ENCODE data around the gene MLST8. TPM values are rescaled to one million over a fixed set of nuclear protein-coding genes. Genes with fewer than 3 reads are reported as not detected.

The MLST8 gene
- total and polyA plus RNA-seq, 2 of the 8 experiments (the other 6 are each of a cell fraction or from before 2014, with no cell fraction given) = 67.6 to 321 TPM

GRCh38 chr16:2216330-2216729 lies 11.1 kb downstream of the MLST8 start:
- Histone ChIP-seq H4K5ac (ENCODE audit: insufficient read length, low read depth, low read length) (no peak overlapping the region), H4K91ac (replicated peaks; ENCODE audit: insufficient read length, low read length) (peak overlapping the region; percentile 95), H3K27me3 (replicated peaks in 1 of 4; ENCODE audit: control insufficient read depth in 3 of 4, extremely low read depth in 1 of 4, insufficient read depth in 3 of 4, low read length in 3 of 4) (no peaks in the 10 kb centered on the region), H3K14ac (ENCODE audit: insufficient read length) (no peak overlapping the region), H3K23me2 (ENCODE audit: low read depth, low read length) (peaks cover 9% of the 10 kb centered on the region), H3K4me1 (replicated peaks in 1 of 4; ENCODE audit: control insufficient read depth in 3 of 4, insufficient read depth in 4 of 4, low read length in 3 of 4) (peaks cover 0 to 11% (median 3%) of the 10 kb centered on the region in 4 experiments; a peak in 5 of 7 replicates), H3K79me2 (ENCODE audit: control insufficient read depth in 1 of 2, insufficient read depth in 2 of 2, low read length in 2 of 2) (peaks cover 3 to 18% of the 10 kb centered on the region in 2 experiments; a peak in 3 of 4 replicates), H3K79me1 (ENCODE audit: low read depth, low read length) (peaks cover 4% of the 10 kb centered on the region; the same call in 1 of the 2 replicates), H2AFZ (ENCODE audit: low read length) (no peak overlapping the region), H2BK5ac (ENCODE audit: low read depth, low read length) (no peak overlapping the region; the same call in 1 of the 2 replicates), H3K36me3 (ENCODE audit: control insufficient read depth in 2 of 4, insufficient read depth in 4 of 4, low read length in 3 of 4) (peaks cover 4 to 9% (median 6%) of the 10 kb centered on the region in 4 experiments; a peak in 5 of 8 replicates), H3K4me2 (ENCODE audit: insufficient read depth in 1 of 2, low read depth in 2 of 2, low read length in 2 of 2) (peak overlapping the region; percentile 51 to 60), H4K20me1 (replicated peaks in 1 of 2; ENCODE audit: control insufficient read depth in 1 of 2, insufficient read depth in 2 of 2, low read length in 2 of 2) (peaks cover 8 to 26% of the 10 kb centered on the region in 2 experiments), H2BK20ac (ENCODE audit: low read length) (no peak overlapping the region), H3K9me3 (ENCODE audit: insufficient read depth in 2 of 2, low read depth in 1 of 2, low read length in 1 of 2) (no peaks in the 10 kb centered on the region), H2BK15ac (ENCODE audit: low read length) (no peak overlapping the region), H2BK120ac (replicated peaks; ENCODE audit: low read depth, low read length) (peak overlapping the region; percentile 78), H2AK5ac (ENCODE audit: low read depth, low read length) (0 out of 2 replicates have a peak overlapping the region, but pooled peaks have one; percentile 65), H3K27ac (ENCODE audit: low read depth, low read length) (no peak overlapping the region), H3K56ac (replicated peaks; ENCODE audit: insufficient read length, low read depth, low read length) (no peak overlapping the region), H3K18ac (ENCODE audit: extremely low read depth, low read length) (no peak overlapping the region), H4K8ac (ENCODE audit: extremely low read depth, insufficient read depth, low read length) (0 out of 2 replicates have a peak overlapping the region, but pooled peaks have one; percentile 73), H3K23ac (ENCODE audit: insufficient read length) (no peak overlapping the region), H2BK12ac (ENCODE audit: low read depth, low read length) (peak overlapping the region; percentile 81; the same call in 1 of the 2 replicates), H3K9ac (replicated peaks in 1 of 4; ENCODE audit: extremely low read depth in 1 of 4, low read depth in 3 of 4, low read length in 3 of 4) (no peak overlapping the region; a peak in 1 of 7 replicates), H3K4ac (replicated peaks; ENCODE audit: insufficient read length, low read depth, low read length) (peak overlapping the region; percentile 96), H3K4me3 (ENCODE audit: extremely low read depth in 1 of 4, insufficient read depth in 2 of 4, low read depth in 3 of 4, low read length in 4 of 4) (peak overlapping the region in 2 of 4 experiments; percentile 10 to 98; a peak in 4 of 8 replicates)
- ChIA-PET POLR2A (ENCODE audit: partially characterized antibody) (interaction anchor here (1.0 to 15.1 kb wide), 6 partner anchors 10 to 63 kb away, joined by 3 to 156 read pairs (median 4); partner anchors contain the start of genes ECI1 and TRAF7), CTCF (ENCODE audit: partially characterized antibody) (interaction anchor here (0.9 kb wide), 1 partner anchor 75 kb away, joined by 3 read pairs; no protein-coding TSS in a partner anchor)
- WGBS, 2 experiments (ENCODE audit: extremely low coverage in 1 of 2, insufficient coverage in 1 of 2, insufficient read length in 1 of 2, insufficient replicate concordance in 2 of 2, low coverage in 1 of 2, low lambda C conversion rate in 2 of 2, missing lambda C conversion rate in 1 of 2) = 100% methylated on average over 4 of the region's 4 CpGs; no CpG with 5 or more reads in 1 of the 2 experiments
- no peak for FAIRE-seq
- DNase-seq (ENCODE audit: low read depth in 1 of 2, low spot score in 2 of 2) = no peak
- no peak for TF ChIP-seq RBBP5 (IDR thresholded peaks at IDR 0.05; ENCODE audit: borderline replicate concordance, low read depth, low read length)
- no peak for TF ChIP-seq POLR2AphosphoS5 (IDR thresholded peaks at IDR 0.05; ENCODE audit: low read depth, low read length)
- no peak for TF ChIP-seq BACH1 (IDR thresholded peaks at IDR 0.05; ENCODE audit: low read length)
- no peak for TF ChIP-seq RAD21 (IDR thresholded peaks at IDR 0.05 in 1 of 2, conservative IDR thresholded peaks at IDR 0.05 in 1 of 2; ENCODE audit: low read depth in 2 of 2, low read length in 2 of 2)
- TF ChIP-seq POLR2A (IDR thresholded peaks at IDR 0.05; ENCODE audit: control extremely low read depth in 1 of 2, low read depth in 2 of 2, low read length in 2 of 2) = no peak
- no peak for TF ChIP-seq RNF2 (IDR thresholded peaks at IDR 0.05; ENCODE audit: borderline replicate concordance, low read depth, low read length, missing control alignments, poor library complexity, severe bottlenecking)
- TF ChIP-seq TBP (IDR thresholded peaks at IDR 0.05; ENCODE audit: low read depth, low read length) = no peak
- TF ChIP-seq SIX5 (IDR thresholded peaks at IDR 0.05; ENCODE audit: low read depth, low read length) = no peak
- TF ChIP-seq KDM4A (IDR thresholded peaks at IDR 0.05; ENCODE audit: low read depth, low read length, severe bottlenecking) = no peak
- TF ChIP-seq TAF7 (optimal IDR thresholded peaks at IDR 0.05; ENCODE audit: borderline replicate concordance, low read depth, low read length) = no peak
- TF ChIP-seq TCF12 (IDR thresholded peaks at IDR 0.05; ENCODE audit: low read depth, low read length) = no peak
- no peak for TF ChIP-seq FOSL1 (IDR thresholded peaks at IDR 0.05; ENCODE audit: insufficient read depth, low read depth, low read length)
- no peak for TF ChIP-seq JUND (IDR thresholded peaks at IDR 0.05; ENCODE audit: low read length)

Measured in H1 (cell line).